NT2/D1 (cell line): ENCODE data around the gene ARHGEF25.

Experiments
- SUZ12 ChIP-seq: IDR thresholded peaks from 2 replicates; pipeline ENCODE4 v1.6.1; 2011; ENCODE audit not compliant: insufficient read length, insufficient read depth; ENCODE audit errors: extremely low read depth
- YY1 ChIP-seq: IDR thresholded peaks from 2 replicates; pipeline ENCODE4 v1.6.1; 2011; ENCODE audit not compliant: insufficient read length, insufficient read depth
- ZNF274 ChIP-seq: IDR thresholded peaks from 2 replicates; pipeline ENCODE4 v1.6.1; 2011; ENCODE audit warnings: mild to moderate bottlenecking, low read depth, low read length

DNA sequence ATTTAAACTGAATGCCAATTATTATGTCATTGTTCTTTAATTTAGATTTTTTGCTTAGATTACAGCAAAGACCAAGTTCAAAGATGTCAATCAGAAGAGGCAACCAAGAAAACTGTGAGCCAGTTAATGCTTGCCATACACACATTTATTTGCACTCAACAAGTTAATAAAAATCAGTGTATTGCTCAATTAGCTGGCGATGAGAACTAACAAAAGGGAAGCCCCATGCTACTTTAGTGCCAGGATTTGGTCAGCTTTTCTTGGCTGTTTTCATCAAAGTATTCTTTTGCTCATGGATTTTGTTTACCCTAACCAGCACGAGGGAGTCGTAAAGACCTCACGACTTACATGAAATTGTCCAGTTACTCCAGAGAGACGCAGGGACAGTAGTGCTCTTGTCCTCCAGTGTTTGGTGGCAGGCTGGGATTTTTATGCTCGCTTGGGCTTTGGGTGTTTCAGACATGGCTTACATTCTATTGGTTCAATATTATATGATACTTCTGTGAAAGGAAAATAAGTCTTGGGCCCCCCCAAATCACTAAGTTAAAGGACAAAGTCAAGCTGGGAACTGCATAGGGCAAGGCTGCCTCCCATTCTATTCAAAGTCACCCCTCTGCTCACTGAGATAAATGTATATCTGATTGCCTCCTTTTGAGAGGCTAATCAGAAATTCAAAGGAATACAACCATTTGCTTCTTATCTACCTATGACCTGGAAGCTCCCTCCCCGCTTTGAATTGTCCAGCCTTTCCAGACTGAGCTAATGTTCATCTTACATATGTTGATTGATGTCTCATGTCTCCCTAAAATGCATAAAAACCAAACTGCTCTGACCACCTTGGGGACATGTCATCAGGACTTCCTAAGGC is 29.2 kb downstream of the ARHGEF25 start:
- TF ChIP-seq YY1 (no peak), SUZ12 (no peak), ZNF274 (no peak)
